Mesendoderm (in vitro differentiated cells): Measurements from ENCODE around the gene GPR21.

Experiments used
- DNase-seq: peaks from one replicate; pipeline ENCODE4 v3.0.0; 2013
- H2AK5ac ChIP-seq: 2 replicates; pipeline ENCODE4 v1.6.1; 2013; ENCODE audit warnings: low read length, inconsistent platforms
- H2BK120ac ChIP-seq: 2 replicates; pipeline ENCODE4 v1.6.1; 2013; ENCODE audit warnings: low read depth, mild to moderate bottlenecking, low read length, moderate library complexity, mixed read lengths
- H2BK15ac ChIP-seq: replicated peaks from 2 replicates; pipeline ENCODE4 v1.6.1; 2013; ENCODE audit warnings: low read depth, mild to moderate bottlenecking, moderate library complexity
- H2BK5ac ChIP-seq: 2 replicates; pipeline ENCODE4 v1.6.1; 2013; ENCODE audit warnings: low read length, inconsistent platforms
- H3K18ac ChIP-seq: 2 replicates; pipeline ENCODE4 v1.6.1; 2013; ENCODE audit warnings: mild to moderate bottlenecking, low read length, mixed read lengths
- H3K23ac ChIP-seq: one replicate; pipeline ENCODE4 v1.6.1; 2013; ENCODE audit warnings: low read length
- H3K27ac ChIP-seq: 2 replicates; pipeline ENCODE4 v1.5.1; 2013; ENCODE audit warnings: low read depth, mild to moderate bottlenecking, inconsistent platforms, low read length, moderate library complexity
- H3K27me3 ChIP-seq: 2 replicates; pipeline ENCODE4 v1.6.1; 2013; ENCODE audit warnings: low read length, control low read depth, mild to moderate bottlenecking, inconsistent platforms; ENCODE audit not compliant: insufficient read depth, poor library complexity
- H3K36me3 ChIP-seq: 2 replicates; pipeline ENCODE4 v1.6.1; 2013; ENCODE audit warnings: low read length, inconsistent platforms; ENCODE audit not compliant: control insufficient read depth, insufficient read depth
- H3K4ac ChIP-seq: one replicate; pipeline ENCODE4 v1.6.1; 2013; ENCODE audit warnings: low read depth, mild to moderate bottlenecking, low read length, moderate library complexity
- H3K4me1 ChIP-seq: 2 replicates; pipeline ENCODE4 v1.6.1; 2013; ENCODE audit warnings: low read depth, low read length, inconsistent platforms; ENCODE audit not compliant: control insufficient read depth
- H3K4me2 ChIP-seq: 2 replicates; pipeline ENCODE4 v1.6.1; 2013; ENCODE audit warnings: low read length
- H3K4me3 ChIP-seq: 2 replicates; pipeline ENCODE4 v1.5.1; 2013; ENCODE audit warnings: mild to moderate bottlenecking, low read length
- H3K56ac ChIP-seq: one replicate; pipeline ENCODE4 v1.6.1; 2013; ENCODE audit warnings: low read length
- H3K79me1 ChIP-seq: 2 replicates; pipeline ENCODE4 v1.6.1; 2013; ENCODE audit warnings: low read length, inconsistent platforms
- H3K79me2 ChIP-seq: 2 replicates; pipeline ENCODE4 v1.6.1; 2013; ENCODE audit warnings: mild to moderate bottlenecking, low read length; ENCODE audit not compliant: control insufficient read depth, insufficient read depth
- H3K9ac ChIP-seq: 2 replicates; pipeline ENCODE4 v1.6.1; 2013; ENCODE audit warnings: low read length, inconsistent platforms
- H4K5ac ChIP-seq: one replicate; pipeline ENCODE4 v1.6.1; 2013; ENCODE audit warnings: low read length
- H4K8ac ChIP-seq: one replicate; pipeline ENCODE4 v1.6.1; 2013; ENCODE audit warnings: low read depth, mild to moderate bottlenecking, control low read depth, low read length, moderate library complexity
- WGBS: extraction: QIAGEN DNeasy Blood & Tissue Kit; methylation state at CpG from one replicate; pipeline ENCODE4 v1.1.7; 2013; ENCODE audit warnings: low lambda C conversion rate, missing lambda C conversion rate; ENCODE audit not compliant: insufficient coverage; ENCODE audit errors: extremely low coverage; 5-methylcytosine and 5-hydroxymethylcytosine counted together

Gene GPR21

DNA sequence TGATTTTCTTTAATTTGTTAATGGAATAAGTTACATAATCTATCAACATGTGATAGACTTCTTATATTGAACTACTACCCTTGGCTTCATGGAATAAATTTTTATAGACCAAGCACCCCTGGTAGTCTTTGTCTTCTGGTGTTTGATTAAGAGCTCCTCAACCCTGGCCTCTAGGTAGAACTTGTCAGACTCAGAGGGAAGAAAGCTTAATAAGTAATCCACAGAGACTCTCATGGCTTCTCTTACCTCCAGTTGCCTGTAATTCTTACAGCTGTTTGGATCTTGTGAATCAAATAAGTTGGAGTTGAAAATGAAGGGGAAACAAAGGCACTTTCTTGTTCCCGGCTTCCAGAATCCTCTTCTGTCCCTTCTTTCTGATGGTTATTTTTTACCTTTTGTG is 7.0 kb upstream of the GPR21 start:
- Histone ChIP-seq H3K4me1 (no peaks in the 10 kb centered on the region), H3K4me2 (no peak overlapping the region), H2AK5ac (no peak overlapping the region), H3K56ac (no peak overlapping the region), H3K27ac (no peak overlapping the region), H2BK15ac (no peak overlapping the region), H3K36me3 (no peaks in the 10 kb centered on the region), H3K79me1 (no peaks in the 10 kb centered on the region), H2BK120ac (no peak overlapping the region), H2BK5ac (no peak overlapping the region), H3K79me2 (no peaks in the 10 kb centered on the region), H3K9ac (no peak overlapping the region), H3K27me3 (no peaks in the 10 kb centered on the region), H3K18ac (no peak overlapping the region), H3K4ac (no peak overlapping the region), H3K4me3 (no peak overlapping the region), H4K5ac (no peak overlapping the region), H4K8ac (no peak overlapping the region), H3K23ac (no peak overlapping the region)
- no CpG with 5 or more reads among the region's 1 CpG for WGBS
- DNase-seq: no peak

DNA sequence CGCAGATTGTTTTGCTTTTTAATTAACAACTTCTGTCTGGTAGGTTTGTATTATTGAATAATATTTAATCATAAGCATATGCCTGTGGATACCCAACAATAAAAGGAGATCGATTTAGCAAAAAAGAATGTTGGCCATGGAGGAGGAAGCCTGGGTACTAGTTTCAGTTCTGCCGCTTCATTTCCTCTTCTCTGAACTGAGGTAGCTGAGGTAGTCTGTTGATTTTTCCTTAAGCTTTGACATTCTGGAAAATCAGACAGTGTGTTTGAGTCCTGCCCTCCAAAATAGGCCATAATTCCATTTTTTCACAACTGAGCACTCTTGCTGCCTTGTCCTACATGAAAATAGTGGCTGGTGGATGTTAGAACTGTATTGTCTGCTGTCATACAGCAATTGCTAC is 6.0 kb upstream of the GPR21 start:
- Histone ChIP-seq H3K56ac (no peak overlapping the region), H3K4ac (no peak overlapping the region), H3K23ac (no peak overlapping the region), H2AK5ac (no peak overlapping the region), H3K79me2 (no peaks in the 10 kb centered on the region), H3K27ac (no peak overlapping the region), H3K18ac (no peak overlapping the region), H3K79me1 (no peaks in the 10 kb centered on the region), H2BK5ac (no peak overlapping the region), H3K27me3 (no peaks in the 10 kb centered on the region), H3K4me3 (no peak overlapping the region), H4K8ac (no peak overlapping the region), H4K5ac (no peak overlapping the region), H2BK15ac (no peak overlapping the region), H3K36me3 (no peaks in the 10 kb centered on the region), H3K4me2 (no peak overlapping the region), H2BK120ac (no peak overlapping the region), H3K9ac (no peak overlapping the region), H3K4me1 (no peaks in the 10 kb centered on the region)
- WGBS: no CpG with 5 or more reads among the region's 3 CpGs
- DNase-seq: no peak

DNA sequence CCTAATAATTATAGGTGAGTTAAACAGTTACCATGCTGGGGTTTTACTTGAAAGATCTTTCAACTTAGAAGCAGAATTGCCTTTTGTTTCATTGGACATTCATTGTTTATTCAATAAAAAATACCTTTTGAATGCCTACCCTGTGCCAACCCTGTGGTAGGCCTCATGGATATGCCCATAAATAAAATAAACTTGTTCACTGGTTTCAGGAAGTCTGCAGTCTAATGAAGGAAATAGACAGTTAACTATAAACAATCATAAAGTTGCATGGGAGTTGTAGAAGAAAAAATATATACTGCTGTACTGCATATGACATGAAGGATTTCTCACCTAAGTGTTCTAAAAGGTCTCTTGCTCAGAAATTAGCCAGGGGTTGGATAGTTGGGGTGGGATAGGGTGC is 5.3 kb upstream of the GPR21 start:
- Histone ChIP-seq H3K27me3 (no peaks in the 10 kb centered on the region), H3K56ac (no peak overlapping the region), H3K4me1 (no peaks in the 10 kb centered on the region), H3K23ac (no peak overlapping the region), H2BK120ac (no peak overlapping the region), H3K27ac (no peak overlapping the region), H2AK5ac (no peak overlapping the region), H2BK15ac (no peak overlapping the region), H3K4me2 (no peak overlapping the region), H3K4ac (no peak overlapping the region), H3K4me3 (no peak overlapping the region), H4K5ac (no peak overlapping the region), H2BK5ac (no peak overlapping the region), H3K79me2 (no peaks in the 10 kb centered on the region), H3K18ac (no peak overlapping the region), H3K79me1 (no peaks in the 10 kb centered on the region), H3K36me3 (no peaks in the 10 kb centered on the region), H4K8ac (no peak overlapping the region), H3K9ac (no peak overlapping the region)
- no peak for DNase-seq

DNA sequence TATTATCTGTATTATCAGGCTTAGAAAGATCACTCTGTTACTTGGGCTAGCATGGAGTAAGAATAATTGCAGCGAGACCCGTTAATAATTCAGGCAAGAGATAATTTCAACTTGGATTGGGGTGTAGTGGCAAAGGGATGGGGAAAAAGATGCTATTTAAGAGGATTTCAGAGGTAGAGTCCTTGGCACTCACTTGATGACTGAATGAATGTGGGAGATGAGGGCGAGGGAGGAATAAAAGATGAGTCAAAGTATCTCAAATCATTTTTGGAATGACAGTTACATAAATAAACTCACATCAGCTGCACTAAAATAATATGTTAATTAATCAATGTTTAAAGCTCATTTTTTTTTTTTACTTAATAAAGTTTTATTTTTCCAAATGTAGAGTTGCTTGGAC is 4.5 kb upstream of the GPR21 start:
- Histone ChIP-seq H3K4me1 (no peaks in the 10 kb centered on the region), H3K27ac (no peak overlapping the region), H3K4me2 (no peak overlapping the region), H3K23ac (no peak overlapping the region), H2BK15ac (no peak overlapping the region), H4K5ac (no peak overlapping the region), H3K79me2 (no peaks in the 10 kb centered on the region), H3K4ac (no peak overlapping the region), H3K27me3 (no peaks in the 10 kb centered on the region), H2BK120ac (no peak overlapping the region), H3K56ac (no peak overlapping the region), H3K36me3 (no peaks in the 10 kb centered on the region), H3K4me3 (no peak overlapping the region), H2AK5ac (no peak overlapping the region), H2BK5ac (no peak overlapping the region), H3K9ac (no peak overlapping the region), H3K18ac (no peak overlapping the region), H3K79me1 (no peaks in the 10 kb centered on the region), H4K8ac (no peak overlapping the region)
- no peak for DNase-seq
- no CpG with 5 or more reads among the region's 3 CpGs for WGBS

- H3K36me3 ChIP-seq: no peaks in the 10 kb centered on the region
These were observed 1.5 kb upstream of the GPR21 start for GRCh38 chr9:123031963-123032362.

GRCh38 chr9:123033864-123034601 is 566 bp downstream of the GPR21 start:
- Histone ChIP-seq H3K27ac (no peak overlapping the region), H2BK120ac (no peak overlapping the region), H3K18ac (no peak overlapping the region), H3K23ac (no peak overlapping the region), H3K4me1 (no peaks in the 10 kb centered on the region), H3K56ac (no peak overlapping the region), H3K79me2 (no peaks in the 10 kb centered on the region), H2BK5ac (no peak overlapping the region), H3K9ac (no peak overlapping the region), H2BK15ac (no peak overlapping the region), H3K4me2 (no peak overlapping the region), H4K8ac (no peak overlapping the region), H3K27me3 (no peaks in the 10 kb centered on the region), H3K36me3 (no peaks in the 10 kb centered on the region), H2AK5ac (no peak overlapping the region), H3K4me3 (no peak overlapping the region), H4K5ac (no peak overlapping the region), H3K4ac (no peak overlapping the region), H3K79me1 (no peaks in the 10 kb centered on the region)
- no peak for DNase-seq
- WGBS: no CpG with 5 or more reads among the region's 8 CpGs

More at GRCh38 chr9:123031963-123032362, 1.5 kb upstream of the GPR21 start:
- Histone ChIP-seq H3K18ac (no peak overlapping the region), H3K4me2 (no peak overlapping the region), H3K56ac (no peak overlapping the region), H3K79me2 (no peaks in the 10 kb centered on the region), H4K5ac (no peak overlapping the region), H2BK15ac (no peak overlapping the region), H2AK5ac (no peak overlapping the region), H3K23ac (no peak overlapping the region), H2BK120ac (no peak overlapping the region), H3K4me3 (no peak overlapping the region), H3K27ac (no peak overlapping the region), H4K8ac (no peak overlapping the region), H3K4me1 (no peaks in the 10 kb centered on the region), H3K9ac (no peak overlapping the region), H3K79me1 (no peaks in the 10 kb centered on the region), H3K4ac (no peak overlapping the region), H3K27me3 (no peaks in the 10 kb centered on the region), H2BK5ac (no peak overlapping the region)
- no peak for DNase-seq
- no CpG with 5 or more reads among the region's 1 CpG for WGBS
